PC-3 (cell line): ENCODE data around the gene SVOP. TPM values are rescaled to one million over a fixed set of nuclear protein-coding genes. Genes with fewer than 3 reads are reported as not detected.
A peak's percentile ranks its signal among the peaks of the same experiment; 100 is the strongest.

Source experiments
- ATAC-seq: fragments of 200-7000 bp; cut with Tn5 transposase; 2 replicates; pipeline ENCODE4 v1.9.1; 2020; ENCODE audit warnings: mild to moderate bottlenecking, moderate library complexity
- Bru-seq: library from RNA; stranded (reverse); fragments of 400-500 nt; gene quantifications from one replicate; lab custom pipeline; 2021; lab: Mats Ljungman, UMichigan
- BruChase-seq, 2 experiments: library from RNA; stranded (reverse); fragments of 400-500 nt; gene quantifications; one replicate each; lab custom pipeline; 2021; lab: Mats Ljungman, UMichigan
- BruUV-seq: library from RNA; stranded (reverse); fragments of 400-500 nt; replicated peaks from 2 replicates; lab custom pipeline; 2021; lab: Mats Ljungman, UMichigan
- CTCF ChIA-PET: fragments of 300-600 bp; sonication (Branson Sonifier 250); formaldehyde crosslinking; loops from one replicate; lab custom pipeline; 2022; ENCODE audit warnings: antibody characterized with exemption; lab: Charles Lee
- POLR2A ChIA-PET: fragments of 300-600 bp; sonication (Branson Sonifier 250); formaldehyde crosslinking; loops from one replicate; lab custom pipeline; 2022; ENCODE audit warnings: antibody characterized with exemption; ENCODE audit not compliant: unreplicated experiment; lab: Charles Lee
- DNase-seq: peaks from one replicate; pipeline ENCODE4 v3.0.0-alpha.2; 2015
- H2AFZ ChIP-seq: fragments of 300-600 bp; sonication (generic); 2 replicates; pipeline ENCODE4 v1.6.0; 2016; ENCODE audit warnings: antibody characterized with exemption, low read length
- H3F3A ChIP-seq: fragments of 300-600 bp; sonication (generic); one replicate; pipeline ENCODE4 v1.6.0; 2017; ENCODE audit warnings: antibody characterized with exemption, low read length, control low read depth, mild to moderate bottlenecking; ENCODE audit not compliant: unreplicated experiment
- H3K27ac ChIP-seq: fragments of 300-600 bp; sonication (generic); 2 replicates; pipeline ENCODE4 v1.5.1; 2016; ENCODE audit warnings: mild to moderate bottlenecking, low read length
- H3K27me3 ChIP-seq: fragments of 300-600 bp; sonication (generic); 2 replicates; pipeline ENCODE4 v1.6.1; 2016; ENCODE audit warnings: low read length, mixed read lengths
- H3K36me3 ChIP-seq: fragments of 300-600 bp; sonication (generic); 2 replicates; pipeline ENCODE4 v1.6.1; 2016; ENCODE audit warnings: low read depth, mixed run types, low read length, mixed read lengths
- H3K4me1 ChIP-seq: fragments of 300-600 bp; sonication (generic); 2 replicates; pipeline ENCODE4 v1.5.1; 2016; ENCODE audit warnings: low read length; ENCODE audit not compliant: insufficient read depth
- H3K4me2 ChIP-seq: fragments of 300-600 bp; sonication (generic); 2 replicates; pipeline ENCODE4 v1.6.0; 2016; ENCODE audit warnings: low read length
- H3K4me3 ChIP-seq: fragments of 300-600 bp; sonication (generic); 2 replicates; pipeline ENCODE4 v1.5.1; 2016; ENCODE audit warnings: mild to moderate bottlenecking, low read length, mixed read lengths
- H3K79me2 ChIP-seq: fragments of 300-600 bp; sonication (generic); 2 replicates; pipeline ENCODE4 v1.6.1; 2017; ENCODE audit warnings: low read length, mixed read lengths
- H3K9ac ChIP-seq: fragments of 300-600 bp; sonication (generic); 2 replicates; pipeline ENCODE4 v1.6.0; 2016; ENCODE audit warnings: mild to moderate bottlenecking, low read length
- H3K9me2 ChIP-seq: fragments of 300-600 bp; sonication (generic); replicated peaks from 2 replicates; pipeline ENCODE4 v1.6.1; 2016; ENCODE audit warnings: mixed run types, low read length, mixed read lengths
- H3K9me3 ChIP-seq: fragments of 300-600 bp; sonication (generic); 2 replicates; pipeline ENCODE4 v1.6.1; 2016; ENCODE audit warnings: low read length, mixed read lengths
- H4K20me1 ChIP-seq: fragments of 300-600 bp; sonication (generic); 2 replicates; pipeline ENCODE4 v1.6.1; 2016; ENCODE audit warnings: low read length, mixed read lengths
- EZH2 ChIP-seq: fragments of 300-600 bp; sonication (generic); IDR thresholded peaks from one replicate; pipeline ENCODE4 v1.6.1; 2017; ENCODE audit warnings: antibody characterized with exemption, mild to moderate bottlenecking, low read length; ENCODE audit not compliant: unreplicated experiment
- EZH2phosphoT487 ChIP-seq: fragments of 300-600 bp; sonication (generic); IDR thresholded peaks from 2 replicates; pipeline ENCODE4 v1.6.1; 2018; ENCODE audit warnings: mild to moderate bottlenecking, antibody characterized with exemption, low read length, borderline replicate concordance
- intact Hi-C: fragments of 100-400 bp; cut with micrococcal nuclease; formaldehyde crosslinking; loops from 2 replicates; pipeline ENCODE4 v1.9.0; 2023
- long read RNA-seq: library from polyadenylated mRNA; unstranded; transcript quantifications from one replicate; pipeline ENCODE4 v2.0.0, GENCODE V29; 2021; ENCODE audit not compliant: unreplicated experiment
- total RNA-seq: library from RNA; depleted of rRNA; stranded (reverse); fragments of >200 nt; gene quantifications from 2 replicates; pipeline ENCODE4 v1.2.3, GENCODE V29; 2014; rRNA removed
- TF ChIP-seq, protein P1 (sequence below): fragments of 300-600 bp; sonication (generic); conservative IDR thresholded peaks from 2 replicates; pipeline ENCODE4 v1.5.1; 2017; ENCODE audit warnings: antibody characterized with exemption, low read depth, mild to moderate bottlenecking, low read length

Gene SVOP, protein sequence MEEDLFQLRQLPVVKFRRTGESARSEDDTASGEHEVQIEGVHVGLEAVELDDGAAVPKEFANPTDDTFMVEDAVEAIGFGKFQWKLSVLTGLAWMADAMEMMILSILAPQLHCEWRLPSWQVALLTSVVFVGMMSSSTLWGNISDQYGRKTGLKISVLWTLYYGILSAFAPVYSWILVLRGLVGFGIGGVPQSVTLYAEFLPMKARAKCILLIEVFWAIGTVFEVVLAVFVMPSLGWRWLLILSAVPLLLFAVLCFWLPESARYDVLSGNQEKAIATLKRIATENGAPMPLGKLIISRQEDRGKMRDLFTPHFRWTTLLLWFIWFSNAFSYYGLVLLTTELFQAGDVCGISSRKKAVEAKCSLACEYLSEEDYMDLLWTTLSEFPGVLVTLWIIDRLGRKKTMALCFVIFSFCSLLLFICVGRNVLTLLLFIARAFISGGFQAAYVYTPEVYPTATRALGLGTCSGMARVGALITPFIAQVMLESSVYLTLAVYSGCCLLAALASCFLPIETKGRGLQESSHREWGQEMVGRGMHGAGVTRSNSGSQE
- total RNA-seq (not detected in 2 replicates), Bru-seq, nascent RNA (percentile 4 among the genes with signal in this experiment), BruChase-seq, experiment 1, labeled RNA remaining after a 6-hour chase (percentile 1 among the genes with signal in this experiment), BruChase-seq, experiment 2, labeled RNA remaining after a 2-hour chase (percentile 3 among the genes with signal in this experiment)
- long read RNA-seq, result 0 reads

DNA sequence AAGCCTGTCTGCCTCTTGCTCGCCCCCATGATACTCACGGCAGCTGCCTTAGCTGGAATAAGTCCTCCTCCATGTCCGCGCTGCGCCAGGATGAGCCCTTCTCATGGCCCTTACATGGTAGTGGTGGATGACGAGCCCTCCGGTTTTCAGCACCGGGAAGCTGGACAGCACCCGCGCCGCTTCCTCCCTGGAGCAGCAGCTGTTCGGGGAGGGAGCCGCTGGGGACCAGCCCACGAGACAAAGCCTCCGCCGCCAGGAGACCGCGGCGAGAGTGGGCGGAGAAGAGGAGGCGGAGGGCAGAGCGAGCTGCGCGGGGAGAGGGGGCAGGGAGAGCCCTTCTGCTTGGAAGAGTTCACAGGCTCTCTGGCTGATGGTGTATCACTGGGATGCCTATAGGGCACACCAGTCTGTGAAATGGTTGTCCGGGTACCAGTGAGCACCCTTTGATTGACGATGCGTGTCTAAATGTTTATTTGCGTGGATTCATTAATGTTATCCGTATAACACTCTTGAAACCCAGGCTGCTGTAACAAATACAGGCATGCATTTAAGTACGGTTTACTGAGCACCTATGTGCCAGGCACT is at the start of gene SVOP:
TSS of gene SVOP (minus strand) at position 273 of the 585 bp plus-strand sequence. CDS start at position 73, 200 bp downstream.
- no peaks in the 10 kb centered on the region for H4K20me1 ChIP-seq
- H3K4me3 ChIP-seq, result no peak within 1 kb of the TSS
- H3K36me3 ChIP-seq, result no peaks in the 10 kb centered on the region
- no peaks in the 10 kb centered on the region for H3K4me1 ChIP-seq
- H3K9me3 ChIP-seq, result no peaks in the 10 kb centered on the region
- no peak within 1 kb of the TSS for H3K9ac ChIP-seq
- no peak for TF ChIP-seq EZH2
- TF ChIP-seq EZH2phosphoT487, result no peak
- TF ChIP-seq, protein P1, sequence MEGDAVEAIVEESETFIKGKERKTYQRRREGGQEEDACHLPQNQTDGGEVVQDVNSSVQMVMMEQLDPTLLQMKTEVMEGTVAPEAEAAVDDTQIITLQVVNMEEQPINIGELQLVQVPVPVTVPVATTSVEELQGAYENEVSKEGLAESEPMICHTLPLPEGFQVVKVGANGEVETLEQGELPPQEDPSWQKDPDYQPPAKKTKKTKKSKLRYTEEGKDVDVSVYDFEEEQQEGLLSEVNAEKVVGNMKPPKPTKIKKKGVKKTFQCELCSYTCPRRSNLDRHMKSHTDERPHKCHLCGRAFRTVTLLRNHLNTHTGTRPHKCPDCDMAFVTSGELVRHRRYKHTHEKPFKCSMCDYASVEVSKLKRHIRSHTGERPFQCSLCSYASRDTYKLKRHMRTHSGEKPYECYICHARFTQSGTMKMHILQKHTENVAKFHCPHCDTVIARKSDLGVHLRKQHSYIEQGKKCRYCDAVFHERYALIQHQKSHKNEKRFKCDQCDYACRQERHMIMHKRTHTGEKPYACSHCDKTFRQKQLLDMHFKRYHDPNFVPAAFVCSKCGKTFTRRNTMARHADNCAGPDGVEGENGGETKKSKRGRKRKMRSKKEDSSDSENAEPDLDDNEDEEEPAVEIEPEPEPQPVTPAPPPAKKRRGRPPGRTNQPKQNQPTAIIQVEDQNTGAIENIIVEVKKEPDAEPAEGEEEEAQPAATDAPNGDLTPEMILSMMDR, result no peak
- ATAC-seq (peak; percentile 95), DNase-seq (peak; percentile 79)
- ChIA-PET POLR2A (interaction anchor here (0.6 kb wide), 1 partner anchor 100 kb away, joined by 11 read pairs; no protein-coding TSS in a partner anchor), CTCF (no interaction called here)
- H2AFZ ChIP-seq, result no peak within 1 kb of the TSS
- intact Hi-C loops, result no loop called here
- peak within 1 kb of the TSS; percentile 27 for H3K4me2 ChIP-seq
- H3F3A ChIP-seq, result no peaks in the 10 kb centered on the region
- H3K27me3 ChIP-seq, result peaks cover 9% of the 10 kb centered on the region
- H3K27ac ChIP-seq, result no peak within 1 kb of the TSS
- no peaks in the 10 kb centered on the region for H3K9me2 ChIP-seq
- BruUV-seq, result no TSS peak
- H3K79me2 ChIP-seq, result no peaks in the 10 kb centered on the region

DNA sequence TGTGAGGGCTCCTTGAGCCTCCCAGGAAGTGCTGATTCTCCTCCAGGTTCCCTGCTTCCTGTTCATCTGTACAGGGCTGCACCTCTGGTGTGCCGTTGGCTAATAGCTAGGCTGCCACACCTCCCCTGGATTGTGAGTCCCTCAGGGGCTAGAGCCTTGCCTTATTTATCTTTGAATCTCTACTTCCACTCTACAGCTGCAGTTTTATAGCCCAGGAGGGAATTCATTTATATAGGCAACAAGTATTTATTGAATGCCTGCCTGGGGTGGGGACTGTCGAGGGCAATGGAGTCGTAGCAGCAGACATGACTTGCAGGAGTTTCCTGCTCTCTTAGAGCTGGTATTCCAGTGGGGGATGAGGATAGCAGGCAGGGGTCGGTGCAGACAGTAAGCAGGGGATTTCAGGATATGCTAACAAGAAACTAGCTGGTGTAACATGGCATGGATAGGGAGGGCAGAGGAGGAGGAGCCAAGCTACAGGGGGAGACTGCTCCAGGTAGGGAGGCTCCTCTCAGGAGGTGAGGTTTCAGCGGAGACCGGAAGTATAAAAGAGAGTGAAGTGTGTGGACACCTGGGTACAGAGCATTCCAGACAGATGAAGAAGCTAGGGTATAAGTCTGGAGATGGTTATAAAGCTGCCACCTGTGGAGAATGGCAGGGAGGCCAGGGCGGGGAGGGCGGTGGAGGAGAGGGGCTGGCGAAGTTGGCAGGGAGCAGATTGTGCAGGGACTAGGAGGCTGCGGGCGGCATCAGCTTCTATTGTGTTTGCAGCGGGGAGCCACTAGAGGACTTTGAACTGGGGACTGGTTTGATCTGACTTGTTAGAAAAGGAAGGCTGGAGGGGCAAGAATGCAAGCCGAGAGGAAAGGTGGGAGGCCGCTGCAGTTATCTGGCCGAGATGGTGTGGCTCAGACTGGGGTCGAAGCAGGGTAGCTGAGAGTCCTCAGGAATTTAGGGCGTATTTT is 48.7 kb upstream of the SVOP start:
- H3K79me2 ChIP-seq, result no peaks in the 10 kb centered on the region
- H3K4me2 ChIP-seq, result no peak overlapping the region
- no peaks in the 10 kb centered on the region for H3F3A ChIP-seq
- BruUV-seq, result no TSS peak
- H3K4me1 ChIP-seq, result no peaks in the 10 kb centered on the region
- H3K9me2 ChIP-seq, result no peaks in the 10 kb centered on the region
- no peak overlapping the region for H2AFZ ChIP-seq
- ATAC-seq, result no peak
- peaks cover 28% of the 10 kb centered on the region for H3K36me3 ChIP-seq
- POLR2A ChIA-PET, result no interaction called here
- CTCF ChIA-PET, result no interaction called here
- H3K4me3 ChIP-seq, result no peak overlapping the region
- no peak for DNase-seq
- no peaks in the 10 kb centered on the region for H3K27me3 ChIP-seq
- TF ChIP-seq EZH2phosphoT487 (no peak), EZH2 (no peak)
- TF ChIP-seq, protein P1, result no peak
- H3K9me3 ChIP-seq, result no peaks in the 10 kb centered on the region
- H3K27ac ChIP-seq, result no peak overlapping the region
- no peaks in the 10 kb centered on the region for H4K20me1 ChIP-seq
- H3K9ac ChIP-seq, result no peak overlapping the region
- intact Hi-C loops, result no loop called here
